ENCODE data around the gene CACNA1S. TPM values are rescaled to one million over a fixed set of nuclear protein-coding genes. Genes with fewer than 3 reads are reported as not detected.

Gene CACNA1S
- 0.08 TPM for total RNA-seq (ENCODE audit: unreplicated experiment)
- long read RNA-seq, result 0 reads

- H3K27ac Mint-ChIP-seq (ENCODE audit: unreplicated experiment), result peak within 1 kb of the TSS; percentile 24
- H3K27me3 Mint-ChIP-seq (ENCODE audit: unreplicated experiment), result peaks cover 21% of the 10 kb centered on the region
Observed at GRCh38 chr1:201112173-201112731, at the start of gene CACNA1S. TSS of gene CACNA1S (minus strand) at chr1:201112426. CDS start at chr1:201112339, 87 bp downstream.

GRCh38 chr1:201157949-201158348 is 45.7 kb upstream of the CACNA1S start:
- DNase-seq (ENCODE audit: low spot score), result no peak
- H3K36me3 Mint-ChIP-seq (ENCODE audit: low read depth, unreplicated experiment), result peaks cover 8% of the 10 kb centered on the region
- no peak overlapping the region for H3K4me3 Mint-ChIP-seq (ENCODE audit: unreplicated experiment)
- H3K4me1 Mint-ChIP-seq (ENCODE audit: unreplicated experiment), result peaks cover 3% of the 10 kb centered on the region
- H3K27me3 Mint-ChIP-seq (ENCODE audit: unreplicated experiment), result peaks cover 8% of the 10 kb centered on the region
- no peaks in the 10 kb centered on the region for H3K9me3 Mint-ChIP-seq (ENCODE audit: unreplicated experiment)
- no peak overlapping the region for H3K27ac Mint-ChIP-seq (ENCODE audit: unreplicated experiment)
- no peak for TF ChIP-seq CTCF (IDR thresholded peaks at IDR 0.05; ENCODE audit: unreplicated experiment)

More at GRCh38 chr1:201112173-201112731, at the start of gene CACNA1S:
- H3K9me3 Mint-ChIP-seq (ENCODE audit: unreplicated experiment), result no peaks in the 10 kb centered on the region
- no peak for DNase-seq (ENCODE audit: low spot score)
- H3K36me3 Mint-ChIP-seq (ENCODE audit: low read depth, unreplicated experiment), result no peaks in the 10 kb centered on the region
- H3K4me1 Mint-ChIP-seq (ENCODE audit: unreplicated experiment), result no peaks in the 10 kb centered on the region
- TF ChIP-seq CTCF (IDR thresholded peaks at IDR 0.05; ENCODE audit: unreplicated experiment), result no peak
- H3K4me3 Mint-ChIP-seq (ENCODE audit: unreplicated experiment), result no peak within 1 kb of the TSS

- Mint-ChIP-seq H3K4me1 (ENCODE audit: unreplicated experiment) (peaks cover 5% of the 10 kb centered on the region), H3K4me3 (ENCODE audit: unreplicated experiment) (no peak overlapping the region), H3K27ac (ENCODE audit: unreplicated experiment) (no peak overlapping the region), H3K36me3 (ENCODE audit: low read depth, unreplicated experiment) (peaks cover 8% of the 10 kb centered on the region), H3K27me3 (ENCODE audit: unreplicated experiment) (peaks cover 8% of the 10 kb centered on the region), H3K9me3 (ENCODE audit: unreplicated experiment) (no peaks in the 10 kb centered on the region)
- no peak for DNase-seq (ENCODE audit: low spot score)
- no peak for TF ChIP-seq CTCF (IDR thresholded peaks at IDR 0.05; ENCODE audit: unreplicated experiment)
Observed at GRCh38 chr1:201156819-201157218, 44.6 kb upstream of the CACNA1S start.

GRCh38 chr1:201156346-201156745 is 44.1 kb upstream of the CACNA1S start:
- no peak overlapping the region for H3K4me3 Mint-ChIP-seq (ENCODE audit: unreplicated experiment)
- H3K27ac Mint-ChIP-seq (ENCODE audit: unreplicated experiment), result no peak overlapping the region
- peaks cover 8% of the 10 kb centered on the region for H3K36me3 Mint-ChIP-seq (ENCODE audit: low read depth, unreplicated experiment)
- TF ChIP-seq CTCF (IDR thresholded peaks at IDR 0.05; ENCODE audit: unreplicated experiment), result no peak
- H3K27me3 Mint-ChIP-seq (ENCODE audit: unreplicated experiment), result peaks cover 8% of the 10 kb centered on the region
- H3K9me3 Mint-ChIP-seq (ENCODE audit: unreplicated experiment), result no peaks in the 10 kb centered on the region
- H3K4me1 Mint-ChIP-seq (ENCODE audit: unreplicated experiment), result peaks cover 5% of the 10 kb centered on the region
- no peak for DNase-seq (ENCODE audit: low spot score)

GRCh38 chr1:201155354-201155753 is 43.1 kb upstream of the CACNA1S start:
- DNase-seq (ENCODE audit: low spot score), result no peak
- peaks cover 5% of the 10 kb centered on the region for H3K4me1 Mint-ChIP-seq (ENCODE audit: unreplicated experiment)
- no peak overlapping the region for H3K4me3 Mint-ChIP-seq (ENCODE audit: unreplicated experiment)
- no peak for TF ChIP-seq CTCF (IDR thresholded peaks at IDR 0.05; ENCODE audit: unreplicated experiment)
- H3K27ac Mint-ChIP-seq (ENCODE audit: unreplicated experiment), result no peak overlapping the region
- peaks cover 14% of the 10 kb centered on the region for H3K36me3 Mint-ChIP-seq (ENCODE audit: low read depth, unreplicated experiment)
- no peaks in the 10 kb centered on the region for H3K9me3 Mint-ChIP-seq (ENCODE audit: unreplicated experiment)
- H3K27me3 Mint-ChIP-seq (ENCODE audit: unreplicated experiment), result peaks cover 8% of the 10 kb centered on the region
